NOMO-1 (cell line): ENCODE data around the gene NF1.
"Not testable (repeated sequence)": the region's sequence is repeated elsewhere in the genome, so short reads cannot be mapped to it uniquely, and the experiment has no call there.

ENCODE experiments used
- DNase-seq, 2 experiments: peaks; one replicate each; lab custom pipeline; 2025; ENCODE audit not compliant: unreplicated experiment in 2 of 2; lab: John Stamatoyannopoulos, UW

The NF1 gene

GRCh38 chr17:31130286-31131224 lies 35.8 kb downstream of the NF1 start:
- no peak for DNase-seq

DNA sequence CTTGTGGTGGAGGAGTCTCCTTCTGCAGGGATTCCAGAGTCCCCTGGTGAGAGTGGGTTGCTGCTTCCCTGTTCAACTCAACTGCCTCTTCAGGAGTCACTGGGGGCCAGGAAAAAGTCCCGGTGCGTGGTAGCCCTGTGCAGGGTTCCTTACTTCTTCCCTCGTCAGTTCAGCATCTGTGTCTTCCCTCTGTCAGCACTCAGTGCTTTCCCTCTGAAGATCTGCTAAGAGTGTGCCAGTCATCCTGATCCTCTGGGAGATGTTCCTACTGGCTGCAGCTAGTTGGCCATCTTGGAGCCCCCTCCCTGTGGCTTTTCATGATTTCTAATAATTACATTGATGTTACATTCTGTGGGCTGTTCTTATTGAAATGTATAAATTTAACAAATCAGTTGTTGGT lies 36.5 kb downstream of the NF1 start:
- no peak for DNase-seq

- no peak for DNase-seq
These were observed 38.2 kb downstream of the NF1 start for GRCh38 chr17:31132977-31133376.

DNA sequence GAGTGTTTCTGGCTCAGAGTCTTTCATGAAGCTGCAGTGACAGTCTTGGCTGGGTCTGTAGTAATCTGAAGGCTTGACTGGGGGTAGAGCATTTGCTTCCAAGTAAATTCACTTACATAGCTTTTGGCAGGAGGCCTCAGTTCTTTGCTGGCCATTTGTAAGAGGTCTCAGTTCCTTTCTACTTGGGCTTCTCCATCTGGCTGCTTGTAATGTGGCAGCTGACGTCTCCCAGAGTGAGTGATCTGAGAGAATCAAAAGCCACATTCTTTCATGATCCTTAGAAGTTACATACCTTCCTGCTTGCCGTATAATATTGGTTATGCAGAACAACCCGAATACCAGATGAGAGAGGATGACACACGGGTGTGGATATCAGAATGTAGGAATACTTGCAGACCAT lies 39.8 kb downstream of the NF1 start:
- no peak for DNase-seq

DNA sequence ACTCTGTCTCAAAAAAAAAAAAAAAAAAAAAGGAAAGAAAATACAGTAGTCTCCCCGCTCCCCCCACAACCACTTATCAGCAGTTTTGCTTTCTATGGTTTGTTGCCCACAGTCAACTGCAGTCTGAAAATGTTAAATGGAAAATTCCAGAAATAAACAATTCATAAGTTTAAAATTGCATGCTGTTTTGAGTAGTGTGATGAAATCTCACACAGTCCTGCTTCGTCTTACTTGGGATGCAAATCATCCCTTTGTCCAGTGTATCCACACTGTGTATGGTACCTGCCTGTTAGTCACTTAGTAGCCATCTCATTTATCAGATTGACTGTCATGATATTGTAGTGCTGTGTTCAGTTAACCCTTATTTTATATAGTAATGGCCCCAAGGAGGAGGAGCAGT lies 41.5 kb downstream of the NF1 start:
- DNase-seq = no peak

DNA sequence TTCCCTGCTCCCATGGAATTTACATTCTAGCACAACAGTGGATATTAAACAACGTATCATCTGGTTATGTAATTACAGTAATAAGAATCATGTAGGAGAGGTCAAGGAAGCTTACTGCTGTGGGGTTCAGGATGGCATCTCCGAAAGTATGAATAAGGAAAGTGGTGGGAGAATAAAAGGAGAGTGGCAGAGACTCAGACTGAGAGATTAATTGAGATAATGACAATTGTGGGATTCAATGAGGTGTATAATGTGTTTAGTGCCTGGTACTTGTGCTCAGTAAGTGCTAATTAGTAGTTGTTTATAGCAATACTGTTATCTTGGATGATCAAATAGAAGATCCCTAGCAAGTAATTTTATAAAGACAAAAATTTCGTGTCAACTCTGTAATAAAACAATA lies 45.3 kb downstream of the NF1 start:
- no peak for DNase-seq

DNA sequence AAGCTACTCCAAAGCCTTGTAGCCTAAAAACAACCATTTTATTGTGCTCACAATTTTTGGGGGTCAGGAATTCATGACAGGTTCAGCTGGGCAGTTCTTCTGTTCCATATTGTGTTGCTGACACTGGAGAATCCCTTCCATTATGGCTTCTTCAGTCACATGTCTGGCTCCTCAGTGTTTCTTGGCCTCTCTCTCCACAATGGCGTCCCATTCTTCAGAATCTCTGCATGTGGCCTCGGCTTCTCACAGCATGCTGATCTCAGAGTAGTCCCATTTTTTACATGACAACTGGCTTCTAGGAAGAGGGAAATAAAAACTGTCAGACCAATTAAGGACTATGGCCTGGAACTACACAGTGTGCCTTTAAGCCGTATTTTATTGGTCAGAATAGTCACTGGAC lies 49.7 kb downstream of the NF1 start:
- no peak for DNase-seq

- DNase-seq = no peak
These were observed 50.1 kb downstream of the NF1 start for GRCh38 chr17:31144836-31145235.

DNA sequence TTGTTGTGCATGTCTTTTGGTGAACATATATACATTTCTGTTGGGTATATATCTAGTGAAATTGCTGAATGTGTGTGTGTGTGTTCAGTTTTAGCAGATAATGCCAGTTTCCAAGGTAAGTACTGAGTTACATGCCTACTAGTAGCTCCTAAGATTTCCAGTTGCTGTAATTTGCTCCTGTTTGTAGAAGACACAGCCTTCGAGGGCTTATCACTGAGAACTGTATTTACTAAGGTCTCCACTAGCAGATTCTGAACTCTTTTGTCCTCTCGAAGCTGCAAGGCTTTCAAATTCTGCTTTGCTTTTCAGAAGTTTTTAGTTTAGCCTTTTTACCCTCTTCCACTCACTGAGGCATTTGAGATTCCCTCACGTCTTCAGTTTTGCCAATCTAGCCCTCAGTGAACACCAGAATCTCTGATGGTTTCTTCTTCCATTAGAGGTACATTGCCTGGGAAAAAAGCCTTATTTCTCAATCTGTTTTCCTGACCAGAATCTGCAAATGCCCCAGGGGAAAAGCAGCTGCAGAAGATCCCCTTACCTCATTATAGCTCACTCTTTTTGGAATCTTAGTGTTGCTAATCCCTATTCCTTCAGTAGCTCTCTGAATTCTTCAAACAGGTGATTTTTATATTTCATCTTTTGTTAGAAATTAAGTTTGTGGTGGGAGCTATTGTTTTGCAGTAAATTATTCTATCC lies 52.9 kb downstream of the NF1 start:
- DNase-seq = no peak

GRCh38 chr17:31148205-31148604 lies 53.4 kb downstream of the NF1 start:
- DNase-seq = no peak

GRCh38 chr17:31152271-31152670 lies 57.5 kb downstream of the NF1 start:
- no peak for DNase-seq

GRCh38 chr17:31155208-31155810 lies 60.5 kb downstream of the NF1 start:
- no peak for DNase-seq

GRCh38 chr17:31156326-31156725 lies 61.5 kb downstream of the NF1 start:
- no peak for DNase-seq

DNA sequence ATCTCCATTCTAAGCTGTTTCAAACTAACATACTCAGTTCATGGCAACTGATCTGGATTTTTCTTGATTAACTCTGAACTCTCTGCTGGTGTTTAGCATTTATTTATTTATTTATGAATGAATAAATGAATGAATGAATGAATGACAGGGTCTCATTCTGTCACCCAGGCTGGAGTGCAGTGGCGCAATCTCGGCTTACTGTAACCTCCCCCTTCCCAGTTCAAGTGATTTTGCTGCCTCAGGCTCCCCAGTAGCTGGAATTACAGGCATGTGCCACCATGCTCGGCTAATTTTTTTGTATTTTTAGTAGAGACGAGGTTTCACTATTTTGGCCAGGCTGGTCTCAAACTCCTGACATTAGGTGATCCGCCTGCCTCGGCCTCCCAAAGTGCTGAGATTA lies 62.1 kb downstream of the NF1 start:
- DNase-seq = not testable (repeated sequence)

GRCh38 chr17:31158746-31159377 lies 64.1 kb downstream of the NF1 start:
- no peak for DNase-seq

GRCh38 chr17:31163091-31163781 lies 68.5 kb downstream of the NF1 start:
- DNase-seq = no peak

- DNase-seq = no peak
These were observed 72.3 kb downstream of the NF1 start for GRCh38 chr17:31167111-31167510.

- DNase-seq = no peak
These were observed 76.9 kb downstream of the NF1 start for GRCh38 chr17:31171701-31172100.

- no peak for DNase-seq
These were observed 77.6 kb downstream of the NF1 start for GRCh38 chr17:31172388-31172787.

- DNase-seq = no peak
These were observed 79.4 kb downstream of the NF1 start for GRCh38 chr17:31174215-31174614.

GRCh38 chr17:31175237-31175636 lies 80.5 kb downstream of the NF1 start:
- DNase-seq = no peak
